Measurements from ENCODE around the gene MRPL43. TPM values are rescaled to one million over a fixed set of nuclear protein-coding genes. Genes with fewer than 3 reads are reported as not detected.

The MRPL43 gene
- total RNA-seq, 4 donors from 2014 or later, result 57.3 to 86.7 (median 65.3) TPM

- no peak for TF ChIP-seq CTCF (IDR thresholded peaks at IDR 0.05; ENCODE audit: low read depth)
Measured at GRCh38 chr10:100979791-100980272, 7.5 kb downstream of the MRPL43 start.

- TF ChIP-seq CTCF (IDR thresholded peaks at IDR 0.05; ENCODE audit: low read depth), result no peak
Measured at GRCh38 chr10:100978901-100979195, 8.4 kb downstream of the MRPL43 start.

GRCh38 chr10:100978121-100978900 is 9.0 kb downstream of the MRPL43 start:
- no peak for TF ChIP-seq CTCF (IDR thresholded peaks at IDR 0.05; ENCODE audit: low read depth)

GRCh38 chr10:100977436-100977835 is 9.9 kb downstream of the MRPL43 start:
- no peak for TF ChIP-seq CTCF (IDR thresholded peaks at IDR 0.05; ENCODE audit: low read depth)

GRCh38 chr10:100976906-100977305 is 10.4 kb downstream of the MRPL43 start:
- no peak for TF ChIP-seq CTCF (IDR thresholded peaks at IDR 0.05; ENCODE audit: low read depth)

GRCh38 chr10:100972904-100973535 is 14.3 kb downstream of the MRPL43 start:
- no peak for TF ChIP-seq CTCF (IDR thresholded peaks at IDR 0.05; ENCODE audit: low read depth)

GRCh38 chr10:100972115-100972903 is 15.0 kb downstream of the MRPL43 start:
- TF ChIP-seq CTCF (IDR thresholded peaks at IDR 0.05; ENCODE audit: low read depth), result no peak

Data from subcutaneous adipose tissue (tissue), 4 donors.